ENCODE results near the gene DHRS3. TPM values are rescaled to one million over a fixed set of nuclear protein-coding genes. Genes with fewer than 3 reads are reported as not detected.
"Not testable (repeated sequence)": the region's sequence is repeated elsewhere in the genome, so short reads cannot be mapped to it uniquely, and the experiment has no call there.

The DHRS3 gene
- total and polyA plus RNA-seq, 10 of the 15 experiments (the other 5 are each of a cell fraction or from before 2014, with no cell fraction given) = 0.23 to 29.7 (median 1.2) TPM

GRCh38 chr1:12657885-12658512 lies 40.0 kb upstream of the DHRS3 start:
- H3K4me1 ChIP-seq (ENCODE audit: control insufficient read depth, insufficient read depth, low read length); ATAC-seq; H2AFZ ChIP-seq (ENCODE audit: control insufficient read depth, low read depth, low read length); H3K9me3 ChIP-seq (replicated peaks; ENCODE audit: control insufficient read depth, insufficient read depth, low read length); DNase-seq (ENCODE audit: low read depth, low spot score); BruUV-seq (replicated peaks); FAIRE-seq; in situ Hi-C loops (cut with MboI); H3K79me2 ChIP-seq (ENCODE audit: control insufficient read depth, insufficient read depth, low read length); intact Hi-C loops (cut with micrococcal nuclease; ENCODE audit: unreplicated experiment); POLR2A ChIA-PET; H3K4me2 ChIP-seq (ENCODE audit: control insufficient read depth, insufficient read depth); H3K36me3 ChIP-seq (ENCODE audit: control insufficient read depth in 2 of 2, insufficient read depth in 2 of 2, low read length in 1 of 2); H3K4me3 ChIP-seq; H3K27ac ChIP-seq (ENCODE audit: control insufficient read depth, insufficient read depth); H4K20me1 ChIP-seq (ENCODE audit: control insufficient read depth, insufficient read depth); H3K27me3 ChIP-seq (replicated peaks in 1 of 2; ENCODE audit: control insufficient read depth in 2 of 2, insufficient read depth in 2 of 2, low read length in 1 of 2); H3K9ac ChIP-seq (ENCODE audit: control insufficient read depth, insufficient read depth, low read length): not testable (repeated sequence)
- ChIA-PET RAD21 (ENCODE audit: unreplicated experiment) (interaction anchor here (1.4 to 1.8 kb wide), 5 partner anchors 11 to 385 kb away, joined by 4 to 8 read pairs (median 8); no protein-coding TSS in a partner anchor), CTCF (interaction anchor here (1.3 to 5.7 kb wide), 16 partner anchors 8 to 539 kb away, joined by 3 to 74 read pairs (median 7); partner anchors contain the start of genes AADACL4 and DHRS3), SMC1A (ENCODE audit: uncharacterized antibody, unreplicated experiment) (interaction anchor here (0.9 to 2.6 kb wide), 6 partner anchors 54 to 618 kb away, joined by 3 to 17 read pairs (median 10); no protein-coding TSS in a partner anchor)
- WGBS (ENCODE audit: insufficient coverage, insufficient replicate concordance, low lambda C conversion rate, missing lambda C conversion rate) = 47% methylated on average over 9 of the region's 9 CpGs

DNA sequence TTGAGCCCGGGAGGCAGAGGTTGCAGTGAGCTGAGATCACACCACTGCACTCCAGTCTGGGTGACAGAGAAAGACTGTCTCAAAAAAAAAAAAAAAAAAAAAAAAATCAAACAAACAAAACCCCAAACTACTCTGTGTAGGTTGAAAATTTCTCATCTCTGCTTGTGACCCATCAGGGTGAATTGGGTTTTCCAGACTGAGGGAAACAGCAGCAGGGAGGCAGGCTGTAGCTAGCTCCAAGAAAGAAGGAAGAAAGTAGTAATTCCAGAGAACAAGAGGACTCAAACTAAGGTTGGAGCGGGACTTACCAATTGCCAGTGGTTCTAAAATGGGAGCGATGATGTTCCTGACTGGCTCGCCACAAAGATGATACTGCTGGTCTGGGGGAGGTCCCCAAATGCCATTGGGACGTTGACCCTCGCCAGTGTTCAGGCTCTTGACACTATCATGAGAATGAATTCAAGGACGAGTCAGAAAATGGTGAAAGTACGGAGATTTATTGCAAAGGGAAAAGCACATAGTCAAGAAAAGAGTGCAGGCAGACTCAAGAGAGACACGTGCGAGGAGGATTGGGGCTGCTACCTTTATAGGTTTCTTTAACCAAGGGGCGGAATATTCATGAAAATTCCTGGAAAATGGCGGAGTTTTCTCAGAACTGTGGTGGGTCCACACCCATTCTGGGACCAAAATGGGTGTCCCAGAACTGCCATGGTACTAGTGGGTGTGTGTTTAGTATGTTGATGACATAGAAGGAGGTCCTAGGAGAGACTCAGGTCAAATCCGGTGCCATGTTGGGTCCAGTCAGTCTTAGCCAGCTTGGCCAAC lies 39.3 kb upstream of the DHRS3 start:
- SMC1A ChIA-PET (ENCODE audit: uncharacterized antibody, unreplicated experiment) = interaction anchor here (1.0 to 2.6 kb wide), 4 partner anchors 40 to 385 kb away, joined by 3 to 17 read pairs (median 9); partner anchors contain the start of gene DHRS3
- H3K9ac ChIP-seq (ENCODE audit: control insufficient read depth, insufficient read depth, low read length) = no peak overlapping the region
- RAD21 ChIA-PET (ENCODE audit: unreplicated experiment) = interaction anchor here (0.6 to 1.8 kb wide), 4 partner anchors 37 to 535 kb away, joined by 3 to 7 read pairs (median 4); no protein-coding TSS in a partner anchor
- no peaks in the 10 kb centered on the region for H3K9me3 ChIP-seq (replicated peaks; ENCODE audit: control insufficient read depth, insufficient read depth, low read length)
- ATAC-seq (no peak), FAIRE-seq (no peak), DNase-seq (ENCODE audit: low read depth, low spot score) (no peak)
- H3K4me1 ChIP-seq (ENCODE audit: control insufficient read depth, insufficient read depth, low read length) = no peaks in the 10 kb centered on the region
- in situ Hi-C loops (cut with MboI) = no loop called here
- TF ChIP-seq, protein P1, sequence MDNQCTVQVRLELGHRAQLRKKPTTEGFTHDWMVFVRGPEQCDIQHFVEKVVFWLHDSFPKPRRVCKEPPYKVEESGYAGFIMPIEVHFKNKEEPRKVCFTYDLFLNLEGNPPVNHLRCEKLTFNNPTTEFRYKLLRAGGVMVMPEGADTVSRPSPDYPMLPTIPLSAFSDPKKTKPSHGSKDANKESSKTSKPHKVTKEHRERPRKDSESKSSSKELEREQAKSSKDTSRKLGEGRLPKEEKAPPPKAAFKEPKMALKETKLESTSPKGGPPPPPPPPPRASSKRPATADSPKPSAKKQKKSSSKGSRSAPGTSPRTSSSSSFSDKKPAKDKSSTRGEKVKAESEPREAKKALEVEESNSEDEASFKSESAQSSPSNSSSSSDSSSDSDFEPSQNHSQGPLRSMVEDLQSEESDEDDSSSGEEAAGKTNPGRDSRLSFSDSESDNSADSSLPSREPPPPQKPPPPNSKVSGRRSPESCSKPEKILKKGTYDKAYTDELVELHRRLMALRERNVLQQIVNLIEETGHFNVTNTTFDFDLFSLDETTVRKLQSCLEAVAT (IDR thresholded peaks at IDR 0.05) = no peak
- CTCF ChIA-PET = interaction anchor here (0.6 to 5.7 kb wide), 9 partner anchors 10 to 538 kb away, joined by 3 to 74 read pairs (median 5); no protein-coding TSS in a partner anchor
- no peaks in the 10 kb centered on the region for H3K36me3 ChIP-seq (ENCODE audit: control insufficient read depth in 2 of 2, insufficient read depth in 2 of 2, low read length in 1 of 2)
- no TSS peak for BruUV-seq (replicated peaks)
- WGBS (ENCODE audit: insufficient coverage, insufficient replicate concordance, low lambda C conversion rate, missing lambda C conversion rate) = 46% methylated on average over 13 of the region's 13 CpGs
- H3K27ac ChIP-seq (ENCODE audit: control insufficient read depth, insufficient read depth) = no peak overlapping the region
- H3K79me2 ChIP-seq (ENCODE audit: control insufficient read depth, insufficient read depth, low read length) = no peaks in the 10 kb centered on the region
- H2AFZ ChIP-seq (ENCODE audit: control insufficient read depth, low read depth, low read length) = no peak overlapping the region
- H3K4me2 ChIP-seq (ENCODE audit: control insufficient read depth, insufficient read depth) = no peak overlapping the region
- H3K27me3 ChIP-seq (replicated peaks in 1 of 2; ENCODE audit: control insufficient read depth in 2 of 2, insufficient read depth in 2 of 2, low read length in 1 of 2) = no peaks in the 10 kb centered on the region; a peak in 1 of 4 replicates
- no peak overlapping the region for H3K4me3 ChIP-seq
- no peaks in the 10 kb centered on the region for H4K20me1 ChIP-seq (ENCODE audit: control insufficient read depth, insufficient read depth)
- POLR2A ChIA-PET = no interaction called here
- intact Hi-C loops (cut with micrococcal nuclease; ENCODE audit: unreplicated experiment) = no loop called here
